GM04503 (cell line): ENCODE data around the gene OGDH.
A peak's percentile ranks its signal among the peaks of the same experiment; 100 is the strongest.
"Not testable (repeated sequence)": the region's sequence is repeated elsewhere in the genome, so short reads cannot be mapped to it uniquely, and the experiment has no call there.

Experiments
- DNase-seq: peaks from one replicate; pipeline ENCODE4 v3.0.0-alpha.2; 2012; ENCODE audit warnings: low read depth

OGDH gene

DNA sequence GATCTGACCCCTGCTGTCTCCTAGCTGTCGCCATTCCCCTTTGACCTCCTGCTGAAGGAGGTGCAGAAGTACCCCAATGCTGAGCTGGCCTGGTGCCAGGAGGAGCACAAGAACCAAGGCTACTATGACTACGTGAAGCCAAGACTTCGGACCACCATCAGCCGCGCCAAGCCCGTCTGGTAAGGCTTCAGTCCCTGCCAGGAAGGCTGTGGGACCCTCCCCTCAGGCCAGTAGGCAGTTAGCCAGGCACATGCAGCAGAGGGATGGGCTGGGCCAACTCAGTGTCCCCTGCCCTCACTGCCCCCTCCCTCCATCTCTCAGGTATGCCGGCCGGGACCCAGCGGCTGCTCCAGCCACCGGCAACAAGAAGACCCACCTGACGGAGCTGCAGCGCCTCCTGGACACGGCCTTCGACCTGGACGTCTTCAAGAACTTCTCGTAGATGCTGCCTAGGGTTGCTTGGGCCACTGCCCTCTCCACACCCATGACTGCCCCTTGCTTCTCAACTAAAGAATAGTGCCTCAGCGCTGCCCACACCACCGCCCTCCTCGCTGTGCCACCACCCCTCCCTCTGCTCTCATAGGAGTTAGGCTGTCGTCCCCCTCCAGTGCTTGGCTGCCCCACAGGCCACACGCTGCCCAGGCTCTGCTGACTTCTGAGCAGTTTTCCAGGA lies 101.3 kb downstream of the OGDH start:
- DNase-seq: no peak

DNA sequence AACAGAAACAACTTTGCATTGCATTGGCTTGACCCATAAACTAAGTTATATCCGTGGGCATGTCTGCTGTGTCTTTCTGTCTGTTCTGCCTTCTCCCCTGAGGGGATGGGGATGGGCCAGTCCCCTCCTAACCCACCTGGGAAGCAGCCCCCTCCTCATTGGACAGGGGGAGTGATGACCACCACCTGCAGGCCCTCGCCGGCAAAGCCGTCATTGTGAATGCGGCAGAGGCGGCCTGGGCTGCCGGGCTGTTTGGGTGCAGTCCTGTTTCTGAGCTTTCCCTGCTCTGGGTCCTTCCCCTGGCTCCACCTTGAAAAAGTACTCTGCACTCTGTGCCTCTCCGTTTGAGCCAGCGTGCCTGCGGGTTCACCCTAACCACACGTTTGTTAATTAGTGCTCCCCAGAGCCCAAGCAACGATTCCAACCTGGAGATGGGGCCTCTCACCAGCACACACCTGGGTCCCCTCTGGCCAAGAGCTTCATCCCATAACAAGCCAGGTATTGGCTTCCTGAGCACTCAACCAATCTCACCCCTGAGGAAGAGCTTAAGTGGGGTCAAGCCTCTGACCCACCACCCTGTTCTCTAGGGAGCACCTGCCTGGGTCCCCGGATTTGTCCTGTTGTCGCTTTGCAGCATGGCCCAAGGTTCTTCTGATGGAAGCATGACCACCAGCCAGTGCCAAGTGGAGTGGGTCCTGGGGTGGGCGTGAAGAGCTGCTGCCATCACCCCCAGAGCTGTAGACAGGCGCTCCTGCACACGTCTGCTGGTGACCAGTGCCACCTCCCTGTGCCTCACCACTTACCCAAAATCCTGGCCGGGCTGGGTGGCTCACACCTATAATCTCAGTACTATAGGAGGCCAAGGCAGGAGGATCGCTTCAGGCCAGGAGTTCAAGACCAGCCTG lies 102.8 kb downstream of the OGDH start:
- no peak for DNase-seq

DNA sequence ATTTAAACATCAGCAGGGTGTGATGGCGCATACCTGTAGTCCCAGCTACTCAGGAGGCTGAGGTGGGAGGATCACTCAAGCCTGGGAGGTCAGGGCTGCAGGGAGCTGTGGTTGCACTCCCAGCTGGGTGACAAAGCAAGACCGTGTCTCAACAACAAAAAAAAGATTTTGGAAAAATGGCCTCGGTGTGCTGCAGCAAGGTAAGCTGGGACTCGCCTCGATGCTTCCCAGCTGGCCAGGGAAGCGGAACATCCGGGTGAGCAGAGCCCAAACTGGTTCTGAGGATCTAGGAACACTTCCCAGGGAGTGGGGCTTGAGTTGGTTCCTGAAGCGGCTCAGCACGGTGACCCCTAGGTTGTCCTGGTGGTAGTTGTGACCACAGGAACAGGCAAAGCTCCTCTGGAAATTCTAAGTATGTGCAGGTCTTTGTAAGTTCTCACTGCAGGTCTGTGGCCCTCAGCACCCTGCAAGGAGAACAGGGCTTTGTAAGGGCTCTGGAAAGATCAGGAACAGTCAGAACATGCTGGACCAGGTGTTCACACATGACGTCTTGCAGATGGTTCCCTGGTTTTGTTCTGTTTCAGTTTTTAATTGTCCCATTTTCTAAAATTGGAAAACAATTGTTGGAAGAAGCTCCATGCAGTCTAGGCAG lies 103.6 kb downstream of the OGDH start:
- no peak for DNase-seq

DNA sequence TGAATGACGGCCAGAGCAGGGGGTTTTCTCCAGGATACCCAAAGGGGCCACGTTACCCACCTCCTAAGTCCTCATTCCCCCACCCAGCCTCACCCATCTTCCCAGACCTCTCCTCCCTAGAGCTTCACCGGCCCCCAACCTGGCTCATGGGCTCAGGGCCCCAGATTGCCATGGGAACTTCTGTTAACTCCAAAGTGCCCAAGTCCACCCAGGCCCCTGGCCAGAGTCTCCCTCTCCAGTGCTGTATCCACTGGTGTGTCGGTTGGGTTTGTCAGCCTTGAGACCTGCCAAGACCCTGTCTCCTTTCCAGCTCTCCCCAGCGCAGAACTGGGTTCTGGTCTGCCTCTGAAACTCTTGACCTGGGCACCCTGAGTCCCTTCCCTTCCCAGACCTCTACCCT lies 105.1 kb downstream of the OGDH start:
- no peak for DNase-seq

DNA sequence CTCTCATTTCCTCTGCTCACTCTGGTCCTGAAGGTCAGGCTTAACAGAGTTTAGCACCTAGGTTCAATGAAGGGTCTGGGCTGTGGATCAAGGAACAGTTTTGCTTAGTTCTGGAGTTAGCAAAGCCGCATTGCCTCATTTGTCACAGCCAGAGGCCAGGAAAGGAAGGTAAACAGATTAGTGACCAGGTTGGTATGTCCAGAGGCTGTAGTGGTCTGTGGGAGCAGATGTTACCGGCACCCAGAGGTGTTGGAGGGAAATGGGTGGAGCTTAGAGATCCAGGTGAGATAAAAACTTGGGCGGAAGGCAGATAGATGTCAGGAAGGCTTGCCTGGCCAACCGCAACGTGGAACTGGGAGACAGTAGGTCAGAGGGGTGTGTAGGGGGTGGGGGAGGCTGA lies 105.6 kb downstream of the OGDH start:
- DNase-seq: no peak

DNA sequence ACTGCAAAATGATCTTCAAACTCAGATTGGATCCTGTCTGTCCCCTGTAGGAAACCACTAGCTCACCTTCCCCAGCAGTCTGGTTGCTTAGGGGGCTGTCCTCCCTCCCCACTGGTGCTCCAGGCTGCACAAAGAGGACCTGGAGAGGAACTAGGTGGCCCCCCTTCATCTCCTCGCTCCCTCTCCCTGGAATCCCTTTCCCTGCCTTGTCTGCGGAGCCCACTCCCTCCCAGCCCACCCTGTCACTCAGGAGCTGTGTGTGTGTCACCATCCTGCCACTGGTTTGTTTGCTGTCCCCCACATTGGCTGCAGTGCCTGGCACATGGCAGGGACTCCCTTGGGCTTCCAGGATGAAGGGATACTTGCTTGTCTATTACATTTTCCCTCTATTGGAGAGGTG lies 106.7 kb downstream of the OGDH start:
- no peak for DNase-seq

DNA sequence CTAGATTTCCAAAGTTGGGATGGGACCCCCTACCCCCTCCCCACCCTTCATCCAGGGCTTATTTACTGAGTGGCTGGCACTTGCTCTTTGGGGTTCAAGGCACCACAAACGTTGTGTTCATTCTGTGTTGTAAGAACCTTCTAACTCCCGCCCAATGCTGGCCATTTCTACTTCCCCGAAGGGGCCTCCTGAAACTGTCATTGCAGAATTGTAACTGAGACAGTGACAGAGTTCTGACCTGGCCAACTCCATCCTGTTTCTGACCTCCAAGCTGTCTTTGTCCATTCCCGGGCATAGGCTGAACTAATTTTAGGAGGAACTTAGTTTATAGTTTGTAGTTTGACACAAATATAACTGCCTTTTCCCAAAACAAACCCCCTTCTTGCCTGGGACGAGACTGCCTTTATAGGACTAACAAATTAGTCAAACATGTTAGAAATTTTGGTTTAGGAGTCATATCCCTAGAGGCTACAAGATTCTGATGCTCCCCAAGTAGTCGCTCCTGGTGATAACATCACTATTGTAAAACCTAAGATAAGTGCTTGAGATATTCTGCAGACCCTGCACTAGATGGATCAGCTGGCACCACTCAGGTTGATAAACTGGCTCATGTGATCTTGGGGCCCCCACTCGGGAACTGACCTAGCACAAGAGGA lies 107.4 kb downstream of the OGDH start:
- DNase-seq: no peak

DNA sequence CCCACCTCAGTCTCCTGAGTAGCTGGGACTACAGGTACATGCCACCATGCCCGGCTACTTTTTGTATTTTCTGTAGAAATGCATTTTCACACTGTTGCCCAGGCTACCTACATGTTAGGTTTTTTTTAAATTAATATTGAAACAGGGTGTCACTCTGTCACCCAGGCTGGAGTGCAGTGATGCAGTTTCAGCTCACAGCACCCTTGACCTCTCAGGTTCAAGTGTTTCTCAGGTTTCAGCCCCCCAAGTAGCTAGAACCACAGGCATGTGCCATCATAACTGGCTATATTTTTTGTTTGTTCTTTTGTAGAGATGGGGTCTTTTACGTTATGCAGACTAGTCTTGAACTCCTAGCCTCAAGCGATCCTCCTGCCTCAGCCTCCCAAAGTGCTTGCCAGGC lies 109.8 kb downstream of the OGDH start:
- DNase-seq: no peak

DNA sequence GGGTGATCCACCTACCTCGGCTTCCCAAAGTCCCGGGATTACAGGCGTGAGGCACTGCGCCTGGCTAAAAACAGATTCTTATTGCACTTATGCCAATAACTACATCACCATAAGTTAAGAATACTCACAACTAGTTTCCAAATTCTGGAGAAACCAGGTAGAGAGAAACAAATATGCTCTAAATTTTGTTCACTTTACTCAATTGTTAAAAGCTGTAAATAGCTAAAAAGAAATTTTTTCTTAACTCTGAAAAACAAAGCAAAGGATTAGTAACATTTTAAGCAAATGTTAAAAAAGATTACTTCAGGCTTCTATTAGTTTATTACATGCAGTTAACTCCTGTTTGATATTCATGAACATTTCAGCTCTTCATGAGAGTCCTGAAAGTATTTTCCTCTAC lies 113.9 kb downstream of the OGDH start:
- DNase-seq: no peak

DNA sequence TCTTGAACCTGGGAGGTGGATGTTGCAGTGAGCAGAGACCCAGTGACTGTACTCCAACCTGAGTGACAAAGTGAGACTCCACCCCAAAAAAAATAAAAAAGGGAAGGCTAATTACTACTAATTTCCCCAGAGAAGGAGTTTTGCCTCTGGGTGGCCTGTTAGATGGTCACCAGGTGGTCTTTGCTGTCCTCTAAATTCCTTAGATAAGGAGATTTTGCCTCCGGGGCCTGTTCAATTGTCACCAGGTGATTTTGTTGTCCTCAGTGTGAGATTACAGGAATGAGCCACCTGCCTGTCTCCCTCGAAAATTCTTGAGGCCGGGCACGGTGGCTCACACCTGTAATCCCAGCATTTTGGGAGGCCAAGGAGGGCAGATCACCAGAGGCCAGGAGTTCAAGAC lies 117.8 kb downstream of the OGDH start:
- no peak for DNase-seq

DNA sequence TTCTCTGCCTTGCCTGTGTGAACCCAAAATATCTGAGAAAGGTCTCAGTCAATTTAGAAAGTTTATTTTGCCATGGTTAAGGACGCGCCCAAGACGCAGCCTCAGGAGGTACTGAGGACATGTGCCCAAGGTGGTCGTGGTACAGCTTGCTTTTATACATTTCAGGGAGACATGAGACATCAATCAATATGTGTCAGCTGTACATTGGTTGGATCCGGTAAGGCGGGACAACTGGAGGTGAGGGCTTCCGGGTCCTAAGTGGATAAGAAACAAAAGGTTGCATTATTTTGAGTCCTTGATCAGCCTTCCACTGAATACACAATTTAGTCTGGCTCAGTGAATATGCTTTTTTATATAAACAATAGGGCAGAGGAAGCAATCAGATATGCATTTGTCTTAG lies 119.8 kb downstream of the OGDH start:
- not testable (repeated sequence) for DNase-seq

DNA sequence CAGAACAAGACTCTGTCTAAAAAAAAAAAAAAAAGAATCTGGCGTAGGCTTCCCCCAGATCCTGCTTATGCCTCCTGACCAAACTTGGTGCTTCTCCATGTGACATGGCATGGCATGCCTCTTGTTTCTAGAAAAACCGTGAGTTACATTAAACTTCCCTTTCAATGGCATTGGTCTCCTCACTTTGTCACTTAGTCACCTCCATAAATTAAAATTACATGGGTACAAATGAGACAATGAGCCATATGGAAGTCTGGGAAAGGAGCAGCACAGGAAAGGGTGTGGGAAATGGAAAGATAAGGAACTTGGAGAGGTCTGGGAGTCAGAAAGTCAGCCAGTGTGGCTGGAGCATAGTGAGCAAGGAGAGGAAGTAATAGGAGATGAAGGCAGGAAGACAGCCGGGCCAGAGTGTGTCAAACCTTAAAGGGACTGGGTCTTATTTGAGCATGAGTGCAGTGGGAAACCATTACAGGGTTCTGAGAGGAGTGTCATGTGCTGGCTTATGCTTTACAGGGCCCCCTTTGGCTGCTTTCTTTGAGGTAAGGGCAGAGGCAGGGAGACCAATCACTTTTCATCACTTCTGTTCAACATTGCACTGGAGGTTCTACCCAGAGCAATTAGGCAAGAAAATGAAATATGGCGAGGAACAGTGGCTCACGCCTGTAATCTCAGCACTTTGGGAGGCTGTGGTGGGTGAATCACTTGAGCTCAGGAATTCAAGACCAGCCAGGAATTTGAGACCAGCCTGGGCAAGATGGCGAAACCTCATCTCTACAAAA lies 120.9 kb downstream of the OGDH start:
- peak; percentile 83 for DNase-seq

DNA sequence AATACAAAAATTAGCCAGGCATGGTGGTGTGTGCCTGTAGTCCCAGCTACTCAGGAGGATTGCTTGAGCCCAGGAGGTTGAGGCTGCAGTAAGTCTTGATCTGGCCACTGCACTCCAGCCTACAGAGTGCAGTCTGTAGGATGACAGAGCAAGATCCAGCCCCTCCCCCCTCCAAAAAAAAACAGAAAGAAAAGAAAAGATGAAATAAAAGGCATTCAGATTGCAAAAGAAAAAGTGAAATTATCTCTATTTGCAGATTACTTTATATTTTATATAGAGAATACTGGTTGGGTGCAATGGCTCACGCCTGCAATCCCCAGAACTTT lies 121.5 kb downstream of the OGDH start:
- no peak for DNase-seq

DNA sequence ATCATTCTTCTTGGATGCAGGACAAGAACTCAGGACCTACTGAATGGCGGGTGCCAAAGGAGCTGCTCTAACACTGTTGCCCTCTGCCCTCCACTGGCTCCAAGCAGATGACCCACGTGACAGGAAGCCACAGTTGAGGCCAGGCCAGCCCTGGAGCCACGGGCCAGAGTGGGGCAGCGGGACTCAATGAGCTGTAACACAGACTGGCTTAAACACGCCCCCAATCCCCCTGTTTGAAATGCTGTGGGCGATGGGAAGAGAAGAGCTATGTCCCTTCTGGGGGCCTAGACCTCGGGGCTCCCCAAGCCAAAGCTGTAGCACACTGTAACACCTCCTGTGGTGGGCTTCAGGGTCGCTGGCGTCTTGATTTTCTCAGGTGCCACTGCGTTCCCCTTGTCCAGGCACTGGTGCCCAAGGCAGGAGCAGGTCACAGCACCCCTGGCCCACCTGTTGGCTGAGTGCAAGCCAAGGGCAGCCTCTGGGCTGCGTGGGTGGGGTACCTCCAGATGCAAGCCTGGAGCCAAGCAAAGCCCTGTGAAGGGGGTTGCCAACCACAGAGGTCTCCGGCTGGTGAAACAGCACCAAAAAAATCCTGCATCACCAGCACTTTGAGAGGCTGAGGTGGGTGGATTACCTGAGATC lies 123.6 kb downstream of the OGDH start:
- no peak for DNase-seq

DNA sequence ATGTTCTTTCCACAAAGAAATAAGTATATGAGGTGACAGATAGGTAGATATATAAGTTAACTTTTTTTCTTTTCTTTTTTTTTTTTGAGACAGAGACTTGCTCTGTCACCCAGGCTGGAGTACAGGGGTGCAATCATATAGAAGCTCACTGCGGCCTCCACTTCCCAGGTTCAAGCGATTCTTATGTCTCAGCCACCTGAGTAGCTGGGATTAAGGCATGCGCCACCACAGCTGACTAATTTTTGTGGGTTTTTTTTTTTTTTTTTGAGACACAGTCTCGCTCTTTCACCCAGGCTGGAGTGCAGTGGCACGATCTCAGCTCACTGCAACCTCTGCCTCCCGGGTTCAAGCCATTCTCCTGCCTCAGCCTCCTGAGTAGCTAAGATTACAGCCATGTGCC lies 126.5 kb downstream of the OGDH start:
- DNase-seq: not testable (repeated sequence)

DNA sequence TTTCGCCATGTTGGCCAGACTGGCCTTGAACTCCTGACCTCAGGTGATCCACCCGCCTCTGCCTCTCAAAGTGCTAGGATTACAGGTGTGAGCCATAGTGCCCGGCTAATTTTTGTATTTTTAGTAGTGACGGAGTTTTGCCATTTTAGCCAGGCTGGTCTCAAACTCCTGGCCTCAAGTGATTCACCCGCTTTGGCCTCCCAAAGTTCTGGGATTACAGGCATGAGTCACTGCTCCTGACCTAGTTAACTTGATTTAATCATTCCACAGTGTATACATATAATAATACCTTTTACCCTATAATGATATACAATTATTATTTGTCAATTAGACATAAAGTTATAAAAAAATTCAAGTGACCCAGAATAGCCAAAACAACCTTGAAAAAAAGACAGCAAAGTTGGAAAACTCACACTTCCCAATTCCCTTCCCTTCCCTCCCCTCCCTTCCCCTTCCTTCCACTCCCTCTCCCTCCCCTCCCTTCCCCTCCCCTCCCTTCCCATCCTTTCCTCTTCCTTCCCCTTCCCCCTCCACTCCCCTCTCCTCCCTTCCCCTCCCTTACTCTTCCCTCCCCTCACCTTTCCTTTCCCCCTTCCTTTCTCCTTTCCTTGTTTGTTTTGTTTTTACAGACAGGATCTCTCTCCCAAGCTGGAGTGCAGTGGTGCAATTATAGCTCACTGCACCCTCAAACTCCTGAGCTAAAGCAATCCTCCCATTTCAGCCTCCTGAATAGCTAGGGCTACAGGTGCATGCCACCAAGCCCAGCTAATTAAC lies 127.5 kb downstream of the OGDH start:
- DNase-seq: peak; percentile 45

DNA sequence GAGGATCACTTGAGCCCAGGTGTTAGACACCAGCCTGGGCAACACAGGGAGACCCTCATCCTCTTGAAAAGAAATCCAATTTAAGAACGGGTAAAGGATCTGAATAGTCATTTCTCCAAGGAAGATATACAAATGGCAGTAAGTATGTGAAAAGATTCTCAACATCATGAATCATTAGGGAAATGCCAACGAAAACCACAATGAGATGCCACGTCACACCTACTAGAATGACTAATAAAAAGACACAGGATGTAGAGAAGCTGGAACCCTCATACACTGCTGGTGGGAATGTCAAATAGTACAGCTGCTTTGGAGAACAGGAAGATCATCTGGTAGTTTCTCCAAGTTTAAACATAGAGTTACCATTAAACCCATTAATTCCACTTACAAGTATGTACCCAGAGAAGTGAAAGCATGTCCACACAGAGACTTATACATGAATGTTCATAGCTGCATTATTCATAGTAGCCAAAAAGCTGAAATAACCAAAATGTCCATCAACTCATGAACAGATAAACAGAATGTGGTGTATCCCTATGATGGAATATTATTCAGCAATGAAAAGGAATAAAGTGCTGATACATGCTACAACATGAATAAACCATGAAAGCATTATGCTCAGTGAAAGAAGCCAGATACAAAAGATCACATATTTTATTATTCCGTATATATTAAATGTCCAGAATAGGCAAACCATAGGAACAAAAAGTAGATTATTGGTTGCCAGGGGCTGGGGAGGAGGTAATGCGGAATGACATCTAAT lies 129.2 kb downstream of the OGDH start:
- DNase-seq: peak; percentile 96

DNA sequence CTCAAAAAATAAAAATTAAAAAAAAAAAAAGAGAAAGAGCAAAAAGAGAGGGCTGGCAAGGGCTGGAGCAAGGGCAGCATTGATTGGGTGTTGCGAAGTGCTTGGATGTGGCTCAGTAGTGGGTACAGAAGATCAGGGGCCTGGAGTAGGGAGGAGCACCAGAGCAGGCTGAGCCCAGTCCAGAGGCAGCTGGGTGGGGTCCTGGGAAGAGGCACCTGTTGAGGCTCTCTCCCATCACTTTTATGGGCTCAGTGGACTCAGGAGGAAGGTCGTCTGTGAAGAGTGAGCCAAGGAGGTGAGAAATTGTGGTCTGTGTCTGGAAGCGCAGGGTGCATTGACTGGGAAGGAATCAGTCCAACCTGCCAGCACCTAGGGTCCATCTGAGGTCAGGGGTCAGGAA lies 130.5 kb downstream of the OGDH start:
- no peak for DNase-seq

DNA sequence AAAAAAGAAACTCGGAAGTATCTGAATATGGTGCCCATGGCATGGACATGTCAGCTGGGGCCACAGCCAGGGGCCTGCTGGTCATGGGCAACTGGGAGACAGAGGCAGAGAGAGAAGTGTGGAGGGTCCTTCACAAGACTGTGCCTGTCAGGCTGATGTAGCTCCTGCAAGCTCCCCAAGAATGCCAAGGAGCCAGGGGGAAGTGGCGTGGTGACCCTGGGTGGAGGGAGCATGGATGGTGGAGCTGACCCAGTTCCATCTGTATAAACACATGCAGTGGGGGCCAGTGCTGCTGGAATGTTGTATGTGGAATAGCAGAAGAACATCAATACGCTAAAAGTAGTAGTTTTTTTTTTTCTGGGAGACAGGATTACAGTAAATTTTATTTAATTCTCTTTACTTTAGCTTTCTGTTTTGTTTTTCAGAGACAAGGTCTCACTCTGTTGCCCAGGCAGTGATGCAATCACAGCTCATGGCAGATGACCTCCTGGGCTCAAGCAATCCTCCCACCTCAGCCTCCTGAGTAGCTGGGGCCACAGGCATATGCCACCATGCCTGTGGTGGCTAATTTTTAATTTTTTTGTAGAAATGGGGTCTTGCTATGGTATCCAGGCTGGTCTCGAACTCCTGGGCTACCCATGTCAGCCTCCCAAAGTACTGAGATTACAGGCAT lies 131.8 kb downstream of the OGDH start:
- DNase-seq: no peak
